Cardiac muscle cell (in vitro differentiated cells and primary cell): ENCODE measurements around the gene ARV1. TPM values are rescaled to one million over a fixed set of nuclear protein-coding genes. Genes with fewer than 3 reads are reported as not detected.
"Not testable (repeated sequence)": the region's sequence is repeated elsewhere in the genome, so short reads cannot be mapped to it uniquely, and the experiment has no call there.

Source experiments
- DNase-seq, 2 donors: peaks; one replicate each; pipeline versions ENCODE4 v3.0.0 to v3.0.0-alpha.2; 2010 to 2017; ENCODE audit warnings: low read depth in 1 of 2, low spot score in 1 of 2
- H3K27ac ChIP-seq: fragments of 200-600 bp; sonication (generic); 2 replicates; pipeline ENCODE4 v1.5.1; 2016
- H3K27me3 ChIP-seq: fragments of 200-600 bp; sonication (generic); 2 replicates; pipeline ENCODE4 v1.6.0; 2016; ENCODE audit warnings: control low read depth
- H3K36me3 ChIP-seq: fragments of 200-600 bp; sonication (generic); 2 replicates; pipeline ENCODE4 v1.5.1; 2016; ENCODE audit warnings: control low read depth
- H3K4me1 ChIP-seq: fragments of 200-600 bp; sonication (generic); 2 replicates; pipeline ENCODE4 v1.8.1; 2017; ENCODE audit warnings: low read depth, mild to moderate bottlenecking, mixed run types
- H3K4me3 ChIP-seq: fragments of 200-600 bp; sonication (generic); 2 replicates; pipeline ENCODE4 v1.5.1; 2016; ENCODE audit warnings: mild to moderate bottlenecking
- H3K9me3 ChIP-seq: fragments of 200-600 bp; sonication (generic); 2 replicates; pipeline ENCODE4 v1.5.1; 2017; ENCODE audit warnings: low read depth, mild to moderate bottlenecking, control low read depth
- CTCF ChIP-seq: IDR thresholded peaks from 2 replicates; pipeline ENCODE4 v1.5.1; 2012; ENCODE audit warnings: low read depth, mild to moderate bottlenecking, low read length
- polyA plus RNA-seq: library from polyadenylated mRNA; unstranded; fragments of >200 nt; fragmentation: Nextera tagmentation; extraction: Ambion mirVana; gene quantifications from 2 replicates; pipeline ENCODE4 v1.2.1, GENCODE V29; 2016
- total RNA-seq: library from RNA; depleted of rRNA; stranded (reverse); fragments of >200 nt; gene quantifications from 2 replicates; pipeline ENCODE4 v1.2.3, GENCODE V29; 2016

Gene ARV1
- total and polyA plus RNA-seq, 2 experiments from 2014 or later, result 21.1 to 40.3 TPM

- H3K27ac ChIP-seq, result no peak overlapping the region
- DNase-seq, result no peak
These were observed 48.4 kb downstream of the ARV1 start for GRCh38 chr1:231027136-231027925.

GRCh38 chr1:231027971-231028370, 49.1 kb downstream of the ARV1 start:
- no peak for DNase-seq
- TF ChIP-seq CTCF, result no peak
- no peaks in the 10 kb centered on the region for H3K9me3 ChIP-seq
- H3K27me3 ChIP-seq, result no peaks in the 10 kb centered on the region
- no peak overlapping the region for H3K4me3 ChIP-seq
- H3K27ac ChIP-seq, result no peak overlapping the region
- H3K4me1 ChIP-seq, result no peaks in the 10 kb centered on the region
- H3K36me3 ChIP-seq, result no peaks in the 10 kb centered on the region

More at GRCh38 chr1:231027136-231027925, 48.4 kb downstream of the ARV1 start:
- no peaks in the 10 kb centered on the region for H3K4me1 ChIP-seq
- no peaks in the 10 kb centered on the region for H3K36me3 ChIP-seq
- no peak for TF ChIP-seq CTCF
- no peaks in the 10 kb centered on the region for H3K9me3 ChIP-seq
- no peaks in the 10 kb centered on the region for H3K27me3 ChIP-seq
- no peak overlapping the region for H3K4me3 ChIP-seq

- Histone ChIP-seq H3K36me3 (no peaks in the 10 kb centered on the region), H3K27ac (no peak overlapping the region), H3K9me3 (no peaks in the 10 kb centered on the region), H3K4me1 (no peaks in the 10 kb centered on the region), H3K4me3 (no peak overlapping the region), H3K27me3 (no peaks in the 10 kb centered on the region)
- no peak for TF ChIP-seq CTCF
- no peak for DNase-seq
These were observed 49.8 kb downstream of the ARV1 start for GRCh38 chr1:231028682-231029081.

GRCh38 chr1:231029247-231029646, 50.4 kb downstream of the ARV1 start:
- not testable (repeated sequence) for DNase-seq, H3K36me3 ChIP-seq, H3K27ac ChIP-seq

GRCh38 chr1:231029841-231030240, 50.9 kb downstream of the ARV1 start:
- Histone ChIP-seq H3K27me3 (no peaks in the 10 kb centered on the region), H3K27ac (no peak overlapping the region), H3K4me3 (no peak overlapping the region), H3K4me1 (no peaks in the 10 kb centered on the region), H3K36me3 (no peaks in the 10 kb centered on the region), H3K9me3 (no peaks in the 10 kb centered on the region)
- no peak for DNase-seq
- TF ChIP-seq CTCF, result no peak

More at GRCh38 chr1:231029247-231029646, 50.4 kb downstream of the ARV1 start:
- H3K9me3 ChIP-seq, H3K4me3 ChIP-seq, H3K4me1 ChIP-seq, H3K27me3 ChIP-seq: not testable (repeated sequence)

GRCh38 chr1:231032963-231033362, 54.1 kb downstream of the ARV1 start:
- H3K27me3 ChIP-seq, result no peaks in the 10 kb centered on the region
- no peak for TF ChIP-seq CTCF
- peaks cover 5% of the 10 kb centered on the region for H3K4me1 ChIP-seq
- H3K27ac ChIP-seq, result no peak overlapping the region
- H3K4me3 ChIP-seq, result no peak overlapping the region
- H3K9me3 ChIP-seq, result no peaks in the 10 kb centered on the region
- H3K36me3 ChIP-seq, result no peaks in the 10 kb centered on the region
- peak in 1 of 2 donors; percentile 21 for DNase-seq
